Neural cell (in vitro differentiated cells): ENCODE results near the gene MACO1. TPM values are rescaled to one million over a fixed set of nuclear protein-coding genes. Genes with fewer than 3 reads are reported as not detected.

ENCODE experiments used
- H2AFZ ChIP-seq: fragments of 200-600, 300-800 bp; sonication (generic), shearing (Covaris generic); 2 replicates; pipeline ENCODE4 v1.6.0; 2014; ENCODE audit warnings: low read depth, mild to moderate bottlenecking, antibody characterized with exemption, low read length, moderate library complexity
- H3F3A ChIP-seq: fragments of 200-600 bp; shearing (Covaris generic); 2 replicates; pipeline ENCODE4 v1.6.1; 2016; ENCODE audit warnings: mild to moderate bottlenecking, moderate library complexity, mixed read lengths, antibody characterized with exemption, low read length; ENCODE audit not compliant: insufficient read depth, poor library complexity, severe bottlenecking
- H3K27ac ChIP-seq: fragments of 200-600, 300-800 bp; sonication (generic), shearing (Covaris generic); 2 replicates; pipeline ENCODE4 v1.5.1; 2014; ENCODE audit warnings: mild to moderate bottlenecking, low read length, moderate library complexity
- H3K27me3 ChIP-seq: fragments of 300-800, 200-600 bp; sonication (generic), shearing (Covaris generic); 2 replicates; pipeline ENCODE4 v1.6.0; 2014; ENCODE audit warnings: mild to moderate bottlenecking, low read depth, low read length, moderate library complexity; ENCODE audit not compliant: insufficient read depth
- H3K36me3 ChIP-seq: fragments of 300-800, 200-600 bp; sonication (generic), shearing (Covaris generic); 2 replicates; pipeline ENCODE4 v1.5.1; 2014; ENCODE audit warnings: mild to moderate bottlenecking, antibody characterized with exemption, low read length, moderate library complexity; ENCODE audit not compliant: insufficient read depth
- H3K4me2 ChIP-seq: fragments of 300-800, 200-600 bp; sonication (generic), shearing (Covaris generic); 2 replicates; pipeline ENCODE4 v1.6.0; 2014; ENCODE audit warnings: mild to moderate bottlenecking, low read length
- H3K4me3 ChIP-seq: fragments of 300-800, 200-600 bp; sonication (generic), shearing (Covaris generic); 2 replicates; pipeline ENCODE4 v1.5.1; 2014; ENCODE audit warnings: mild to moderate bottlenecking, low read length, moderate library complexity
- H3K79me2 ChIP-seq: fragments of 200-600 bp; shearing (Covaris generic); replicated peaks from 2 replicates; pipeline ENCODE4 v1.6.0; 2014; ENCODE audit warnings: mild to moderate bottlenecking, low read length, moderate library complexity; ENCODE audit not compliant: insufficient read depth
- H3K9ac ChIP-seq: fragments of 300-800, 200-600 bp; sonication (generic), shearing (Covaris generic); 2 replicates; pipeline ENCODE4 v1.6.1; 2016; ENCODE audit warnings: mild to moderate bottlenecking, low read length, mixed read lengths
- H3K9me2 ChIP-seq: fragments of 200-600 bp; shearing (Covaris generic); 2 replicates; pipeline ENCODE4 v1.6.1; 2016; ENCODE audit warnings: mild to moderate bottlenecking, low read length, mixed read lengths; ENCODE audit not compliant: insufficient read depth
- H3K9me3 ChIP-seq: fragments of 200-600, 300-800 bp; sonication (generic), shearing (Covaris generic); 2 replicates; pipeline ENCODE4 v1.6.1; 2016; ENCODE audit warnings: mild to moderate bottlenecking, mixed run types, low read length, moderate library complexity, mixed read lengths
- H4K20me1 ChIP-seq: fragments of 200-600 bp; shearing (Covaris generic); 2 replicates; pipeline ENCODE4 v1.6.1; 2016; ENCODE audit warnings: mild to moderate bottlenecking, mixed run types; ENCODE audit not compliant: insufficient read depth
- EP300 ChIP-seq: fragments of 450-650 bp; conservative IDR thresholded peaks from 2 replicates; pipeline ENCODE4 v1.6.1; 2014; ENCODE audit warnings: antibody characterized with exemption, mild to moderate bottlenecking, moderate library complexity; ENCODE audit not compliant: poor library complexity, severe bottlenecking
- EZH2 ChIP-seq: fragments of 200-600, 300-800 bp; shearing (Covaris generic), sonication (generic); IDR thresholded peaks from 2 replicates; pipeline ENCODE4 v1.6.1; 2014; ENCODE audit warnings: antibody characterized with exemption, low read length, borderline replicate concordance, mild to moderate bottlenecking; ENCODE audit not compliant: insufficient read depth, poor library complexity, severe bottlenecking
- MXI1 ChIP-seq: fragments of 450-650 bp; conservative IDR thresholded peaks from 2 replicates; pipeline ENCODE4 v1.6.1; 2014; ENCODE audit warnings: antibody characterized with exemption, mild to moderate bottlenecking; ENCODE audit not compliant: poor library complexity, severe bottlenecking
- POLR2AphosphoS5 ChIP-seq: IDR thresholded peaks from 2 replicates; pipeline ENCODE4 v1.6.1; 2012
- RAD21 ChIP-seq: fragments of 450-650 bp; conservative IDR thresholded peaks from 2 replicates; pipeline ENCODE4 v1.6.1; 2014; ENCODE audit warnings: antibody characterized with exemption, mild to moderate bottlenecking, moderate library complexity
- REST ChIP-seq: IDR thresholded peaks from 2 replicates; pipeline ENCODE4 v1.6.1; 2012; ENCODE audit warnings: borderline replicate concordance
- SMC3 ChIP-seq: fragments of 450-650 bp; conservative IDR thresholded peaks from 2 replicates; pipeline ENCODE4 v1.6.1; 2014; ENCODE audit warnings: antibody characterized with exemption, mild to moderate bottlenecking, moderate library complexity; ENCODE audit not compliant: poor library complexity
- TAF1 ChIP-seq: IDR thresholded peaks from 2 replicates; pipeline ENCODE4 v1.6.1; 2012; ENCODE audit warnings: low read depth
- polyA plus RNA-seq: library from polyadenylated mRNA; depleted of rRNA; stranded (reverse); fragments of >200 nt; gene quantifications from 2 replicates; pipeline ENCODE4 v1.2.3, GENCODE V29; 2014
- TF ChIP-seq, protein P1 (sequence below): fragments of 450-650 bp; IDR thresholded peaks from 2 replicates; pipeline ENCODE4 v1.5.1; 2014; ENCODE audit warnings: antibody characterized with exemption, mild to moderate bottlenecking, moderate library complexity; ENCODE audit not compliant: poor library complexity, severe bottlenecking

The MACO1 gene
- polyA plus RNA-seq, 1 donor from 2014 or later, result 56.6 TPM

- peaks cover 16% of the 10 kb centered on the region for H4K20me1 ChIP-seq
- no peak for TF ChIP-seq REST
- TF ChIP-seq, protein P1, sequence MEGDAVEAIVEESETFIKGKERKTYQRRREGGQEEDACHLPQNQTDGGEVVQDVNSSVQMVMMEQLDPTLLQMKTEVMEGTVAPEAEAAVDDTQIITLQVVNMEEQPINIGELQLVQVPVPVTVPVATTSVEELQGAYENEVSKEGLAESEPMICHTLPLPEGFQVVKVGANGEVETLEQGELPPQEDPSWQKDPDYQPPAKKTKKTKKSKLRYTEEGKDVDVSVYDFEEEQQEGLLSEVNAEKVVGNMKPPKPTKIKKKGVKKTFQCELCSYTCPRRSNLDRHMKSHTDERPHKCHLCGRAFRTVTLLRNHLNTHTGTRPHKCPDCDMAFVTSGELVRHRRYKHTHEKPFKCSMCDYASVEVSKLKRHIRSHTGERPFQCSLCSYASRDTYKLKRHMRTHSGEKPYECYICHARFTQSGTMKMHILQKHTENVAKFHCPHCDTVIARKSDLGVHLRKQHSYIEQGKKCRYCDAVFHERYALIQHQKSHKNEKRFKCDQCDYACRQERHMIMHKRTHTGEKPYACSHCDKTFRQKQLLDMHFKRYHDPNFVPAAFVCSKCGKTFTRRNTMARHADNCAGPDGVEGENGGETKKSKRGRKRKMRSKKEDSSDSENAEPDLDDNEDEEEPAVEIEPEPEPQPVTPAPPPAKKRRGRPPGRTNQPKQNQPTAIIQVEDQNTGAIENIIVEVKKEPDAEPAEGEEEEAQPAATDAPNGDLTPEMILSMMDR, result no peak
- no peak for TF ChIP-seq EZH2
- TF ChIP-seq MXI1, result no peak
- no peak for TF ChIP-seq POLR2AphosphoS5
- no peak for TF ChIP-seq RAD21
- TF ChIP-seq TAF1, result no peak
- no peak for TF ChIP-seq EP300
- TF ChIP-seq SMC3, result no peak
- no peaks in the 10 kb centered on the region for H3K9me2 ChIP-seq
- no peak overlapping the region for H3K4me3 ChIP-seq
- H3K27ac ChIP-seq, result no peak overlapping the region
- H3K36me3 ChIP-seq, result no peaks in the 10 kb centered on the region
- H3K9me3 ChIP-seq, result no peaks in the 10 kb centered on the region
- no peaks in the 10 kb centered on the region for H3K27me3 ChIP-seq
- no peak overlapping the region for H2AFZ ChIP-seq
- H3F3A ChIP-seq, result no peaks in the 10 kb centered on the region
- peaks cover 56% of the 10 kb centered on the region for H3K79me2 ChIP-seq
- no peak overlapping the region for H3K4me2 ChIP-seq
- no peak overlapping the region for H3K9ac ChIP-seq
Measured at GRCh38 chr1:25472471-25472870, 41.8 kb downstream of the MACO1 start.

GRCh38 chr1:25473653-25474225, 43.0 kb downstream of the MACO1 start:
- H4K20me1 ChIP-seq, result peaks cover 16% of the 10 kb centered on the region
- H3K9ac ChIP-seq, result no peak overlapping the region
- H3K9me2 ChIP-seq, result no peaks in the 10 kb centered on the region
- TF ChIP-seq RAD21 (no peak), SMC3 (no peak), REST (no peak), MXI1 (no peak)
- no peaks in the 10 kb centered on the region for H3K9me3 ChIP-seq
- H2AFZ ChIP-seq, result no peak overlapping the region
- no peak overlapping the region for H3K4me2 ChIP-seq
- no peaks in the 10 kb centered on the region for H3K27me3 ChIP-seq
- no peak overlapping the region for H3K4me3 ChIP-seq
- no peaks in the 10 kb centered on the region for H3F3A ChIP-seq
- H3K27ac ChIP-seq, result no peak overlapping the region
- H3K36me3 ChIP-seq, result no peaks in the 10 kb centered on the region
- peaks cover 51% of the 10 kb centered on the region for H3K79me2 ChIP-seq
